Posterior vena cava (tissue), 2 donors: Measurements from ENCODE around the gene SYPL1. TPM values are rescaled to one million over a fixed set of nuclear protein-coding genes. Genes with fewer than 3 reads are reported as not detected.
A peak's percentile ranks its signal among the peaks of the same experiment; 100 is the strongest.

ENCODE experiments used
- DNase-seq: peaks from one replicate; pipeline ENCODE4 v3.0.0-alpha.2; 2020; ENCODE audit warnings: low spot score
- intact Hi-C, 2 donors: fragments of 100-400 bp; cut with DNase I; formaldehyde crosslinking; loops; one replicate each; pipeline versions ENCODE4 v1.14.1 to v1.14.2; 2022 to 2023
- total RNA-seq, 2 donors: library from RNA; stranded (reverse); fragmentation: NEBNext Ultra II Directional; extraction: Animal tissue kit (Norgen Biotek cat#: 25700); gene quantifications; one replicate each; pipeline ENCODE4 v1.2.1, GENCODE V29; 2021
- donor health status: DM: yes; HTN: yes; CAD: no.
- donor health status: DM: yes; HTN: yes; CAD: no.

The SYPL1 gene
- total RNA-seq, 2 donors from 2014 or later: 81.4 to 89.8 TPM

DNA sequence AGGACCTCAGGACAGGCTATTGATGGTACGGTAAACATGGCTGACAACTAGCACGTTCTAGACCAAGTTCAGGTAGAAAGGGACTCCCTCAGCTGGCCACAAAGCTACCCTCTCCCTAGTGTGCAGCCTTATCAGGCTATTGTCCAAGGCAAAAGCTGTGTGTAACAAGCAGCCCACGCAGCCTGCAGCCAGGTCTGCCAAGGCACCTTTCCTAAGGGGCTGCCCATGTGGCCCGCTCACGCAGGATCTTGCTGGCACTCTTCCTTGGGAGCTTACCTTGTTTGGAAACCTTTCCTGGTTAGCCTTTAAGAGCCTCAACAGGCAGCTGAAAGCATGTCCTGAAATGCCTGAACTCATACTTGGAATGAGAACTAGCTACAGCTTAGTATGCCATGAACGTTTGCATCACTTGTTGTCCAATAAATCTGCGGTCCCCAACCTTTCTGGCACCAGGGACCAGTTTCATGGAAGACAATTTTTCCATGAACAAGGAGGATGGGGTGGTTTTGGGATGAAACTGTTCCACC, 51.7 kb downstream of the SYPL1 start:
- intact Hi-C loops: loop anchor here (10.0 kb wide), 1 partner anchor 54 kb away; the partner anchor contains the start of gene SYPL1 (in 2 of the 2)
- peak; percentile 76 for DNase-seq

DNA sequence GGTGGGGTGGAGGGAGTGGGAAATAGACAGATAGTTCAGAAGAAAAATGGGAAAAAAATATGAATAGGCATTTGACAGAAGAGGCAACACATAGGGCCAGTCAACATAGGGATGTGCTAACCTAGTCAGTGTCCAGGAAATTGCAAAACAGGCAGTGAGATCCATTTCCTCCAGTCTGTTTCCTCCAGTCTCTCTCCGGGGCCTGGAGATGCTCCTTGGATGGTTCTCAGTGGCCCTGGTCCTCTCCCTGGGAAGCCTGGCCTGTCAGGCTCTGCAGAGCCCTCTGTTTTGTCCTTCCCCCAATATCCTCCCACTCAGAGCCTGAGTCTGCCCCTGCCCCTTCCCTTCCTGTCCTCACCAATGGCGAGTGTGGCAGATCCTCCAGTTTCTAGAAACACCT, 52.6 kb downstream of the SYPL1 start:
- peak; percentile 32 for DNase-seq
- intact Hi-C loops: loop anchor here in 1 of 2 donors (5.0 kb wide), 1 partner anchor 1958 kb away; no protein-coding TSS in a partner anchor

DNA sequence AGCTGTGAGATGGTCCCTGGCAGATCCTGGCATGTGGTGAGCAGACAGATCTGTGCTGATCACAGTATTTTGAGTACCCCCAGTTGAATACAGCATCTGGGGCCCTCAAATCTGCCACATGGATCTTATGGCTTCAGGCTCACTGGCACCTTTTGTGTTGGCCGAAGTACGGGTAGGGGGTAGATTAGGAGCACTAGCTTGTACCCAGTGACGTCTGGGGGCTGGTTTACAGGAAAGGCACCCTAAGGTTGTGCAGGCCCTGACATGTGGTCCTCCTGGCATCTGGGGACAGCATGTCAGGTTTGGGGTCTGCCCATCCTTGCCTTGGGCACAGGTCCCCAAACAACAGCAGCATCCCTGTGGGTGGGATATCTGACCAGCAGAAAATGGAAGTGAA, 53.2 kb downstream of the SYPL1 start:
- intact Hi-C loops: loop anchor here in 1 of 2 donors (5.0 kb wide), 1 partner anchor 1958 kb away; no protein-coding TSS in a partner anchor
- DNase-seq: peak; percentile 23

DNA sequence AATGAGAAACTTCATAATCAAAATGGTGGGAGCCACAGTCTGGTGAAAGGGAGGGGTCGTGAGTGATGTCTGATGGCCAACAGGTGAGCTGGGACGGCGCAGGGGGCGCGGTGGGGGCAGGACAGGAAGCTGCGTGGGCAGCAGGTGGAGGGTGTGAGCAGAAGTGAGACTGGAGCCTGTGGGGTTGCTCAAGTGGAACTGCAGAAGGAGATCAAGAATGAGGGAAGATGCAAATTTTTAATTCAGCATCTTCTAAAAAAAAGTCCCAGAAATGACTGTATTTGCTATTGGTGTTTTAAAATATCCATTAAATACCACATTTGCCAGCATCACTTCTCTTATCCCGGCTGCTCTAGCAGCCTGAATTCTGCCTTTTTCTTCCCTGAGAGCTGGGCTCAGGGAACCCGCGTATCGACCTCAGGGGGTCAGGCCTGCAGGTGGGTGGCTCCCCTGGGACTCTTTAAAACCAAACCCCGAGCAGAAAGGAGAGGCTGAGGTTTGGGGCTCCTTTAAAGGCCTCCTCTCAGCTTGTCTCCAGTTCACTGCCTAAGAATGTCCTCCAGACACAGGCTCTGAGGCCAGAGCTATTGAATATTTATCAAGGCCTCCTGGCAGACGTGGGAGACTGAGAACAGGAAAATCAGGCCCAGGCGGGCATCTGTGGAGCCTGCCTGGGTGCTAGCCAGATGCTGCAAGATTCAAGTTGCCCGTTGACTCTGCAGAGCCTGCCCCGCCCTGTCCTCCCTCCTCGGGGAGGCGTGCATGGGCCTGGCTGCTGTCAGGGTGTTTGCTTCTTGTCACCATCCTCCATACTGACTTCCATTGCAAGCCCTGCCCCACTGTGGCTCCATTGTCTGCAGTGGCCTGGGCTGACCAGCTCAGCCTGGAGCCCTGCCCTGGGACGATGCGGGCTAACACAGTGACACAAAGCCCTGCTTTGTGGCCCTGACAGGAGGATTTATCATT, 53.9 kb downstream of the SYPL1 start:
- DNase-seq: no peak
- intact Hi-C loops: loop anchor here (1.0 to 5.0 kb wide), 3 partner anchors 95 to 1959 kb away; no protein-coding TSS in a partner anchor

DNA sequence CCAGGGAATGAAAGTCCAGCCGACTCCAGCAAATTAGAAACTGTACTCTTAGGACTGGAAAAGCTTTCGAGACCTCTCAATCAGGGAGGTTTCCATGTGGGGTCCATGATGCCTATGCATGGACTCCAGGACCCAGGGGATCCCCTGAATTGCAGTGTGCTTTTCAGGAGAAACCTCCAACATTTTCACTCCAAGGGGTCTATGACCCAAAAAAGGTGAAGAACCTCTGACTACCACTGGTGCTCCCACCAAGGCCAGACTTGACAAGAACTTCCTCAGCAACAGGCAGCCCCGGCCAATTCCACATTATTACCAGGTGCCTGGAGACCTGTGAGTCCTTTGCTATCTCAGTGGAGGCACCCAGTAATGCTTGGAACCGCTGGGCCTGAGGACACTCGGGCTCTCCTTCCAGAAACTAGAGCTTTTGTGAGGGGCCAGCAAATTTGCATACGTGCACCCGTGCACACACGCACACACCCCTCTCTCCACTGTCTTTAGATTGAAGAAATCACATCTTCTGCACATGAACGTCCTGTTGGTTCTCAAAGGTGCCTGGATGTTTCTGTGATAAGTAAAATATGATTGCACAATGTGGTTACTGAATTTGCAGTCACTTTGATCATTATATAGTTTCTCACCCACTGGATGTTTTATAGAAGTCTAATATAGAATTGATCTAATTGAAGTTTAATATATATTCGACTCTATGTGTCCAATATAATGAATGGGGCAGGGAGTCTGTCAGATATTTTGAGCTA, 54.7 kb downstream of the SYPL1 start:
- DNase-seq: no peak
- intact Hi-C loops: loop anchor here (1.0 to 5.0 kb wide), 3 partner anchors 95 to 1960 kb away; no protein-coding TSS in a partner anchor

DNA sequence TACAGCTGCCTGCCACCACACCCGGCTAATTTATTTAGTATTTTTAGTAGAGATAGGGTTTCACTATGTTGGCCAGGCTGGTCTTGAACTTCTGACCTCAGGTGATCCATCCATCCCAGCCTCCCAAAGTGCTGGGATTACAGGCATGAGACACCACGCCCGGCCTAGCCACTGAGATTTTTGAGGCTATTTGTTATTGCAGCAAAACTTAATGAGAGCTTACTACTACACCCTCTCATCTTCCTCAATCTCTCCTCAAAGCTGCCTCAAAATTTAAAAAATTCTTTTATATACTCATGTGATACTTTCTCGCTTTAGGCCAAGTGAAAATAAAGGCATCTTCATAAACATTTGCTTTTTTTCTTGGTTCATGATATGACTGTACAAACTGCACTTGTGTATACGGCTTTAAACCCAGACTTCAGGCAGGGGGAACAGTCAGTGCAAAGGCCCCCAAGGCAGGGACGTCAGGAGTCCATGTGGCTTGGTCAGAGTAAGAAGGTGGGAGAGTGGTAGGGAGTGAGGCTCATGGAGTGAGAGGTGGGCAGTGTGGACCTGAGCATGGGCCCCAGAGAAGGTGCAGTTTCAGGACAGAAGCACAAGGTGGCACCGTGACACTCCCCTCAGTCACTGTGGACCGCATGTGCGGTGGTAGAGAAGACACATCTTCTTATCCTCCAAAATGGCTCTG, 55.5 kb downstream of the SYPL1 start:
- intact Hi-C loops: loop anchor here (1.0 to 5.0 kb wide), 3 partner anchors 96 to 1961 kb away; no protein-coding TSS in a partner anchor
- peak; percentile 88 for DNase-seq

DNA sequence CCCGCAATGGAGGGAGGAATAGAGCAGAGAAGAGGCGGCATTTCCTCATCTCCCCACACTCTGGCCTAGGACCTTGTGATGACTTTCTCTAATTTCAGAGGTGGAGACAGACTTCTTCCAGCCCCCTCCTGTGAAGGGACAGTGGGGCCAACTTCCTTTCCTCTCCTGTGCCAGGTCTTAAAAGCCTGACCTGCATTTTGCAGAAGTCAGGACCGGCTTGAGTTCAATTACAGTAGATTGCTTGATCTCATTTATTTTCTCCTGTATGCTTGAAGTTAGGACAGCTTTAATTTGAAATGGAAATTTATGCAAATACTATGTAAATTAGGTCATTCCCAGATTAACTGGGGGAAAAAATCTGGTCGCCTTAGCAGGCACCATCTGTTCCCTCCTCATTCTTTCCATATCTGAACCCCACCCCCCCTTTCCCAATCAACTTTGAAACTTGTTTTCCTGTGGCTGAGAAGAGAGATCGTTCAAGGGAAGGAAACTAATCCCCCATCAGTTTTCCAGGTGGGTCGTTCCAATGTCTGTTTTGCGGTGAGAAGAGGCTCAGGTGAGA, 57.1 kb downstream of the SYPL1 start:
- intact Hi-C loops: loop anchor here in 1 of 2 donors (5.0 kb wide), 1 partner anchor 1962 kb away; no protein-coding TSS in a partner anchor
- DNase-seq: peak; percentile 6

DNA sequence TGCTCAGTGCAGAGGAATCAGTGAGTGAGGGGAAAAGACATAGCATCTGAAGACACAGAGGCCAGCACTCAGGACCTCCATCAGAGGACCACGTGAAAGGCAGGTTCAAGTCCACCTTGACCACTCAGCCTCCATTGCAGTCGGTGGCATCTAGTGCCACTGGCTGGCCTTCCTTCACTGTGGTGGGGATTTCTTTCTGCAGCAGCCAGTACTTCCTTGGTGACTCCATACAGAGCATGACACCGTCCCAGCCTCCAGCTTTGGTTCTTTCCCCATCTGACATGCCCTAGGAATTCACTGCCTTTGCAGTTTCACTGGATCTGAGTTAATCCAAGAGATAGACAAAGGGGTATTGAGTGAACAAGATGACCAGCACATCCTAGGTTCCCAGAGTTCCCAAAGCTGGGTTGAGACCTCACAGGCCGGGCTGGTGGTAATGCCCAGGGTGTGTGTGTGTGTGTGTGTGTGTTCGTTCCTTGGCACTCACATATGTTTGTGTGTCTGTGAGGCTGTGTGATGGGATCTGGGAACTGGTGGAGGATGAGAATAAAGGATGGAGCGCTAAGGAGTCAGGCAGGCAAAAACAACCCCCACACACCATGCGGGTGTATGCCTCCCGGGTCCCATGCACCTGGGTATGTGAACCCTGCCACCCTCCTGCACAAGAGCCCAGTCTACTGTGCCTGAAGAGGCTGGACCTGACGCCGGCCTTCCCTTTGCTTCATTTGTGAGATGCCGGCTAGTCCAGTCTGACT, 57.8 kb downstream of the SYPL1 start:
- intact Hi-C loops: no loop called here
- peak; percentile 34 for DNase-seq

DNA sequence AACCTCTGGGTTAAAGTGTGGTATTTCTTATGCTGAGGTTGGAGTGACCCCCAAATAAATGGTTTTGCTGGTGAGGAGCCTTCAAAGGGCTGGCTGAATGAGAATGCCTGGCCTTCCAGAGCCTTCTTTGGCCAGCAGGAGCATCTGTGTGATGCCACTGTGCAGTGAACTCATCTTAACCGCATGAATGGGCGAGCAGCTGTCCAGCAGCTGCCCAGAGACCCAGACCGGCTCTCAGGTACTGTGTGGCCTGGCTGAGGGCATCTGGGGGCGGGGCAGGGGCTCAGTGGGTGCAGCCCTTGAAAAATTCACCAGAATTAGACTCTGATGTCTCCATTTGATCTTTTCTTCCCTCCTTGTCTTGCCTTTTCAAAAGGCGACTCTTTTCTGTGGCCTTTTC, 59.0 kb downstream of the SYPL1 start:
- DNase-seq: peak; percentile 19
- intact Hi-C loops: no loop called here

DNA sequence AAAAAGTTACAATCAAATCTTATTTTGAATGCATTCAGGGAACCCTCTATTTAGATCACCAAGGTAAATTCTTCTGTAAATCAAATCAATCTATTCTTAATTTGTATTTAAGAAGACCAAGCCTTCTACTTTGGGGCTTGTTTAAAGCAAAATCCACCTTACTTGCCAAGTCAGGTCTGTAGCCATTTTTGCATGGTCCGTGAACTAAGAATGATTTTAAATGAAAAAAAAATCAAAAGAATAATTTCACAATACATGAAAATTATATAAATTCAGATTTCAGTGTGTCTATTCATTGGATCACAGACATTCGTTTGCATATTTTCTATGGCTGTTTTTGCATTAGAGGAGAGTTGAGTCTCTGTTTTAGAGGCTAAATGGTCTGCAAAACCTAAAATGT, 59.4 kb downstream of the SYPL1 start:
- intact Hi-C loops: no loop called here
- no peak for DNase-seq

DNA sequence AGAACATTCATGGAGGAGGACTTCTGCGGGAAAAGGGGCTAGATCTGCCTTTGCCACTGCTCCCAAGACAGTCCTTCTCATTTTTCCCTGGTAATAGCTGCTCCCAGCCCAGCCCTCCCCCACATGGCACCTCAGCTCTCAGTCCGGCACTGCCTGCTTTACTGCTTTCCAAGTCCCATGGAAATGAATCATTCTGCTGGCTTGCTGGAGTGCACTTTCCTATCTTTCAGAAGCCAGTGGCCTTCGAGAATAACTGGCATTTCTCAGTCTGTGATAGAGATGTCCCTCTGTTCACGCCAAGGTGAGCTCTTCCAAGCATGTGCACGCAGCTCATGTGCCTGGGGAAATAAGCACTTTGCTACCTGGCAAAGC, 61.4 kb downstream of the SYPL1 start:
- peak; percentile 69 for DNase-seq
- intact Hi-C loops: no loop called here

DNA sequence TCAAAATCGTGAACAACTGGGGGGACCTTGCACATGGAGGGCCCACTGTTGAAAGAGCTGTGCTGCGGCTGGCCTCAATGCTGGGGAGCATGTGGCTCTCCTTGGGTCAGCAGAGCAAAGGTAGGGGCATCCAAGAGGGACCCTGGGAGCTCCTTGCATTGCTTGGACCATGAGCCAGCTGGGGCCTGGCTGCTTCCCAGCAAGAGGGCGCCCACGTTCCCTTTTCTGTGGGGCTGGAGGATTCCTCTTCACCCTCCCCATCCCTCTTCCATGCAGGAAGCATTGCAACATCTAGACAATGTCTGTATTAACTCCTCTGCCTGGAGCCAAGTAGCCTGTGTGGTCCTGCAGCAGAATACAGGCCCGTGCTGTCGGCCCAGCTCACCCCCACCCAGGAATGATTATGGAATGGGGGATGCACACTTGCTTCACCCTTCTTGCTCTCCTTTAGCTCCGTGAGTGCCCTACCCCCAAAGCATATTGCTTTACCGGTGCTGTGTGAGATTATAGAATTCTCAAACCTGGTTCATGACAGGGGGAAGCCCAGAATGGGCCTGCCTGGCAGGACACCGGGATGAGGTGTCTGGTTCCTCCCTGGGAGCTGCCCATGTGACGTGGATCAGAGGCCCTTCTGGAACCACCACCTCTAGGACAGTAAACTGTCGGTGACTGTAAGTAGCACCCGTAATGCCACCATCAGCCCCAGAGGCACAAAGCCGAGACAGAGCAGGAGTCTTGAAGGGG, 61.9 kb downstream of the SYPL1 start:
- intact Hi-C loops: no loop called here
- DNase-seq: peak; percentile 84

DNA sequence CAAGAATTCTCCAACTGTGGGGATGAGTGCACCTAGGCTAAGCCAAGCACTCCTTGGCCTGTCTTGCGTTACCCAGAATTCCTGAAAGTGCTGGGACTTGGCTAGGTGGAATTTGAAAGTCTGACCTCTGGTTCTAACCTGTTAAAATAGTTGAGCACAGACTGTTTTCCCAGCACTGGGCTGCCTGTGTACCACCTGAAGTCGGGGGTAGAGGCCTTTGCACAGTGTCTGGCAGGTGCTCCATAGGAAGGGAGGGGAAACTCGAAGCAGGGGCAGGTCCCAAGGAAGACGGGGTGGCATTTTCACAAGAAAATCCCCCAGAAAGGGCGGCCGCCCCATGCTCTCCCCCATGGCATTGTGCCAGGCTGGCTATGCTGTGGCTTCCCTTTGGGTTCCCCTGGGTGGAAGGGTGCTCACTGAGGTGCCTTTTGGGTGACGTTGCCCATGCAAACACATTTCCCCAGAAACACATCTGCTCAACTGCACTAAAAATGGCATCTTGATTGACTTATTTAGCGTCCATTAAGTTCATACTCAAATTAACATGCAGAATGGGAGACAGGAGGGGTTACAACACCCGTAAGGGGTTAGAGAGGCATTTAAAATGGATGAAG, 62.9 kb downstream of the SYPL1 start:
- intact Hi-C loops: no loop called here
- DNase-seq: peak; percentile 76

DNA sequence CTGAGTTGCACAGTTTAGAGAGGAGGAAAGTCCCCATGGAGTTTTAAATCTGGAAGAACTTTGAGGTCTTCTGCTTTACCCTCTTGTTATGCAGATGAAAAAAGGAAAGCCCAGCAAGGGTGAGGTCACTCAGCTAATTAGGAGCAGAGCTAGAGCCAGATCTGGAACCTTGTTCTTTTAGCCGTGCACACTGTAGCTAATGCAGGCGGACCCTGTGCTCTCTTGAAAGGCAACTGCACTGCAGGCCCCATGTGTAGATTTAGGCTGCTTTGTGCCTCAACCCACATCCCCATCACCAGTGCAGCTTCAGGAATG, 63.4 kb downstream of the SYPL1 start:
- intact Hi-C loops: no loop called here
- DNase-seq: peak; percentile 34

DNA sequence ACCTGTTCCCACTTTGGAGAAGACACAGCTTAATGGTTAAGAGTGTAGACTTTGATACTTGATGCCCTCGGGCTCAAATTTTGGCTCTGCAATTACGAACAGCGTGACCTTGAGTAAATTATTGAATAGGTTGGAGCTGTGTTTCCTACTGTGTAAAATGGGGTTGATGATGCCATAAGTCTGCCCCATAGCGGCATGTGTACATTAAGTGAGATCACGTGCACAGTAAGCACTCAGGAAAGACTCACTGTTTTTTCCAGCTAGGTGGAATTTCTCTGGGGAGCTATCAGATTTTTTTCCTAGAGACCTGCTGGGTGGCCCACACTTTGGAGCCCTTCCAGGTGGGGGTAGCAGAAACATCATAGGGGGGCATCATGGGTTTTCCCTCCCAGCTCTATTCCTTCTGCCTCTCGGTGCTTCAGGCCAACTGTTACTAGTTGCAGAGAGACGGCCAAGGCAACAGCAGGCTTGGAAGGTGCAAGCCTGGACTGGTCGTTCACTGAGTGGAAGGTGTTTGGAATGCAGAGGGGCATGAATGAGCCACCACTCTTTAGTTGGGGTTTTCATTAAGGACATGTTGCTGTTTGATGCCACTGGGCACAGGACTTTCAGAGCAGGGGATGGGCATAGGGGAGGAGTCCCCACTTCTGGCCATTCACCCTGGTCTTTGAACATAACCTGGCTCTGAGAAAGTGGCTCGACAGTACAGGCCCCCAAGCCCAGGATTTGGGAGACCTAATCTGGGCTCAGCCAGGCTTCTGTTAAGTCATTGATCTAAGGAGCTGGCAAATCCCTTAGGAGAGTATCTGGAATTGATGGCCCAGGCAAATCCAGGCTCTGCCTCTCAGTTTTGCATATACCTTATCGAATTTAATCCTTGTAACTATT, 64.0 kb downstream of the SYPL1 start:
- peak; percentile 30 for DNase-seq
- intact Hi-C loops: loop anchor here in 1 of 2 donors (2.0 kb wide), 1 partner anchor 285 kb away; no protein-coding TSS in a partner anchor

DNA sequence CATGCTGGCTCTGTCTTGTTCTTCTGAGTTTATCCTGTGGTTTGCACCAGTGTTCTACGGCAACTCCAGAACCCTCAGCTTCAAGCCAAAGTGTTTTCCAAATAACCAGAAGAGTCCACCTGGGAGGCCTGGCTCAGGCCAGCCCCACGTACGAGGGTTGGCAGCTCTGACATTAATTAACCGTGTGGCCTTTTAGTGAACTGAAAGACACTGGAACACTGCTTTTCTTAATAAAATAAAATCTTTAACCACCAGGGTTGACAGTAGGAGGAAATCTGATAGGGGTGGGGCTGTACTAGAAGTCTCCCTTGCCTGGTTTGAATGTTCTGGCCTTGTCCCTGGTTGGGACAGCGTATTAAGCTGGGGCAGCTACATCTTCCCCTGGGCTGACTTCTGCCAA, 64.9 kb downstream of the SYPL1 start:
- intact Hi-C loops: loop anchor here in 1 of 2 donors (2.0 kb wide), 1 partner anchor 284 kb away; no protein-coding TSS in a partner anchor
- no peak for DNase-seq
